ENCODE results near the gene ESYT2.
A peak's percentile ranks its signal among the peaks of the same experiment; 100 is the strongest.

The ESYT2 gene

DNA sequence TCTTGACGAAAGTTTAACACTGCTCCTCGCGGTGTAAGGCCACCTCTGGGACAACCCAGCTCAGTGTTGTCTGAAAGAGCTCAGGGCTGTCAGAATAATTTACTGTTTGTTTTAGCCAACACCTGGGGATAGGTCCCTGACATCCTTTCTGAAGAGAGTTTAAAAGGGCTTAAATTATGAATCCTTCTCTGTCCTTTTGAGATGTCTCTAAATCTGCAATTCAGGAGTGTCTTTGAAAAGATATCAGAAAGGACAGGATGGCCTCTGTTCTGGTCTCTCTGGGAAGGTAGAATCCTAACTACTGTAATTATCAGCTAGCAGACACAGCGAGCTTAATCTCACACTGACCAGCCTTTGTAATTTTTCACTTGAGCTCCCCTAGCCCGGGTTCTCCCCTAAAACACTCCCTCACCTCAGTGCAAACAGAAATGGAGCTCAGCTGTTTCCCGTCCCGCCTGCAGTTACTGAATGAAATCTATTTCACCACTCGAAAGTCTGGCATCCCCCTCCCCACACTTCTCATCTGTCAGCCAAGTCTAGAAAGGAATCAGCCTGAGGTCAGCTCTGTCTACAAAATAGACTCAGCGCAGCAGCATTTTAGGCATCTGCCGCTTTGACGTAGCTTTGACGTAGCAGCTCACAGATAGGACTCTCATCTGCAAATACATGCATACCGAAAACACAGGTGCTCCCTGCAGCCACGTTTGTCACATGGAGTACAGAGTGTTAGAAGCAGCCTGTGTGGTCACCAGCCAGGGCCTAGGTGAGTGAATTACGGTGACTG lies 31.9 kb upstream of the ESYT2 start:
- DNase-seq (ENCODE audit: low read depth), result no peak
- TF ChIP-seq, protein P1, sequence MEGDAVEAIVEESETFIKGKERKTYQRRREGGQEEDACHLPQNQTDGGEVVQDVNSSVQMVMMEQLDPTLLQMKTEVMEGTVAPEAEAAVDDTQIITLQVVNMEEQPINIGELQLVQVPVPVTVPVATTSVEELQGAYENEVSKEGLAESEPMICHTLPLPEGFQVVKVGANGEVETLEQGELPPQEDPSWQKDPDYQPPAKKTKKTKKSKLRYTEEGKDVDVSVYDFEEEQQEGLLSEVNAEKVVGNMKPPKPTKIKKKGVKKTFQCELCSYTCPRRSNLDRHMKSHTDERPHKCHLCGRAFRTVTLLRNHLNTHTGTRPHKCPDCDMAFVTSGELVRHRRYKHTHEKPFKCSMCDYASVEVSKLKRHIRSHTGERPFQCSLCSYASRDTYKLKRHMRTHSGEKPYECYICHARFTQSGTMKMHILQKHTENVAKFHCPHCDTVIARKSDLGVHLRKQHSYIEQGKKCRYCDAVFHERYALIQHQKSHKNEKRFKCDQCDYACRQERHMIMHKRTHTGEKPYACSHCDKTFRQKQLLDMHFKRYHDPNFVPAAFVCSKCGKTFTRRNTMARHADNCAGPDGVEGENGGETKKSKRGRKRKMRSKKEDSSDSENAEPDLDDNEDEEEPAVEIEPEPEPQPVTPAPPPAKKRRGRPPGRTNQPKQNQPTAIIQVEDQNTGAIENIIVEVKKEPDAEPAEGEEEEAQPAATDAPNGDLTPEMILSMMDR (conservative IDR thresholded peaks at IDR 0.05; ENCODE audit: low read length), result no peak
- H3K4me3 ChIP-seq (ENCODE audit: low read length), result no peak overlapping the region

DNA sequence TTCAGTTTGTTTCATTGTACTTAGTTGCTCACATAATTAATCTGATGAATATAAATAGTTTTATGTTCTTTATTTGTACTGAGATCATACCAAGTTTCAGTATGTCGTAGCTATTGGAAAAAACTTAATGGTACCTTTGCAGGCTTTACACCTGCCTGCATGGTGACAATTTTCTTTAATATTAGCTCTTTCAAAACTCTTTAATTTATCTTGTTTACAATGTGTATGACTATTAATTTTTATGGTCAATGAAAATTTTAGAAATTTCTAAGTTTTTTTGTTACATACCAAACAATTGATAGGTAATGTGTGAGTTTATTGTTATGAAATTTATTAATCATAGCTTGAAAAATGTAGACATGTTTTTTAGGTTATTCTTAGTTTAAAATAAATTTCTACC lies 31.1 kb upstream of the ESYT2 start:
- DNase-seq (ENCODE audit: low read depth), result no peak
- H3K4me3 ChIP-seq (ENCODE audit: low read length), result no peak overlapping the region
- TF ChIP-seq, protein P1 (conservative IDR thresholded peaks at IDR 0.05; ENCODE audit: low read length), result no peak

DNA sequence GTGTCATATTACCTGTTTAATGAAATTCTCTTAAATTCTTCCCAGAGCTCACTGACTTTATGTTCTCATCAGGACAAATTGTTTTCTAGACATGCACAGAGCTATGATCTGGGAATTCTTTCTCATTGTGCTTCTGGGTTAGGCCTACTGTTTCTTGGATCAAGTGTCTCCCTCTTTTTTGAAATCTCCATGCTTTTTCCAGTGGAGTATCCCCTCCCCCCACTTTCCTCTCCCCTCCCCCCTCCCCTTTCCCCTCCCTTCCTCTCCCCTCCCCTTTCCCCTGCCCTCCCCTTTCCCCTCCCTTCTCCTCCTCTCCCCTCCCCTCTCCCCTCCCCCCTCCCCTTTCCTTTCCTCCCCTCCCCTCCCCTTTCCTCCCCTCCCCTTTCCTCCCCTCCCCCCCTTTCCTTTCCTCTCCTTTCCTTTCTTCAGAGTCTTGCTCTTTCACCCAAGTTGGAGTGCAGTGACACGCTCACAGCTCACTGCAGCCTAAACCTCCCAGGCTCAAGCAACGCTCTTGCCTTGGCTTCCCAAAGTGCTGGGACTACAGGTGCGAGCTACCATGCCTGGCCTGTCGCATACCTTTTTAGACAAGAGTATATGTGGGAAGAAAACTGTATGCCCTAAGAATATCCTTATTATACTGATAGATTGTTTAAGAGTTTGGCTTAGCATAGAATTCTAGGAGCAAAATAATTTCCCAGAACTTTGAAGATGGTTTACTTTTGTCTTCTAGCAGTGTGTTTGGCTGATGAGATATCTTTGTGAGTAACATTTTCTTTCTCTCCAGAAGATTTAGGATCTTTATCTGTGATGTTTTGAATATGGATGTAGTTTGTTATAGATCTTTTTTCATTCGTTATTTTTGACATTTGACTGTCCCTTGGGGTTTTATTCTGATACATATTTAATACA lies 29.5 kb upstream of the ESYT2 start:
- no peak for DNase-seq (ENCODE audit: low read depth)
- TF ChIP-seq, protein P1 (conservative IDR thresholded peaks at IDR 0.05; ENCODE audit: low read length), result no peak
- H3K4me3 ChIP-seq (ENCODE audit: low read length), result no peak overlapping the region

DNA sequence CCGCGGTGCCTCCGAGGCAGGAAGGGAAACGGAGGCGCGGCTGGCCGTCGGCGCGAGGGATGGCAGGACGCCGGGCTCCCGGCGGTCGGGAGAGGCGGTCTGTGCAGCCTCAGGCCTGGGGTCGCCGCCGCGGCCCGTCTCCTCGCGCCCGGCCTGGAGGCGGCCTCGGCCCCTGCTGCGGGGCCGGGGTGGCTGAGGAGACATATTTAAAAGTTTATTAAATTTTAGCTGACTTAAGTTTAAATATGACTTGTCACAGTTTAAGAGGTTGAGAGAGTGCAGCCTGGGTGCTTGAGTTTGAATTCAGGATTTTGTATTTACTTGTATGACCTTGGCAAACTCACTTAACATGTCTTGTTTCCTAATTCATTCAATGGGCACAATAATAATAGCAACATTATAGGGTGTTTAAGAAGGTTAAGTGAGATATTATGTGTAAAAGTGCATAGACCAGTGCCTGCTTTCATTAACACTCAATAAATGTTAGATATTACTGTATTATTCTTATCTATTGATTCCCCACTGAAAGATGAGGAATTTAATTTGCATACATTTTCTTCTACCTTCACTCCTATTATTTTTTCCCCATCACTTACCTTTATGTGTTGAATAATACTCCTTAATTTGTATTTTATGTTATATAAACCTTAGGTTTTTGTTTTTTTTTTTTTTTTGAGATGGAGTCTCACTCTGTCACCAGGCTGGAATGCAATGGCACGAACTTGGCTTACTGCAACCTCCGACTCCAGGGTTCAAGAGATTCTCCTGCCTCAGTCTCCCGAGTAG lies 27.8 kb upstream of the ESYT2 start:
- DNase-seq (ENCODE audit: low read depth), result no peak
- peak overlapping the region; percentile 82 for H3K4me3 ChIP-seq (ENCODE audit: low read length)
- TF ChIP-seq, protein P1 (conservative IDR thresholded peaks at IDR 0.05; ENCODE audit: low read length), result no peak

DNA sequence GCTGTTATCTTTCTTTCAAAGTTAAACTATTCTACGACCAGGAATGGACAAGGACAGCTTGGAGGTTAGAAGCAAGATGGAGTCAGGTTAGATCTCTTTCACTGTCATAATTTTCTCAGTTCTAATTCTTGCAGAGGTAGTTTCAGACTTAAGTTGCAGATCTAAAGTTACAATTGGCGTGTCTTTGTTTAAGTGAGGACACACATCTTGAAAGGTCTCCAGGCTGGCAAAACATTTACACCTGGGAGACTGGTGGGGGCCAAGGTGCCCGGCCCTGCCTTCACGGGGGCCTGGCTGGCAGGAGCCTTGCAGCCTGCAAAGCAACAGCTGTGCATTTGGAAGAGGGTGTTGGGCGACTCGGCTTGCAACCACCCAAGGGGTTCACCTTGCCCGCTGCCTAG lies 25.4 kb upstream of the ESYT2 start:
- TF ChIP-seq, protein P1 (conservative IDR thresholded peaks at IDR 0.05; ENCODE audit: low read length), result no peak

DNA sequence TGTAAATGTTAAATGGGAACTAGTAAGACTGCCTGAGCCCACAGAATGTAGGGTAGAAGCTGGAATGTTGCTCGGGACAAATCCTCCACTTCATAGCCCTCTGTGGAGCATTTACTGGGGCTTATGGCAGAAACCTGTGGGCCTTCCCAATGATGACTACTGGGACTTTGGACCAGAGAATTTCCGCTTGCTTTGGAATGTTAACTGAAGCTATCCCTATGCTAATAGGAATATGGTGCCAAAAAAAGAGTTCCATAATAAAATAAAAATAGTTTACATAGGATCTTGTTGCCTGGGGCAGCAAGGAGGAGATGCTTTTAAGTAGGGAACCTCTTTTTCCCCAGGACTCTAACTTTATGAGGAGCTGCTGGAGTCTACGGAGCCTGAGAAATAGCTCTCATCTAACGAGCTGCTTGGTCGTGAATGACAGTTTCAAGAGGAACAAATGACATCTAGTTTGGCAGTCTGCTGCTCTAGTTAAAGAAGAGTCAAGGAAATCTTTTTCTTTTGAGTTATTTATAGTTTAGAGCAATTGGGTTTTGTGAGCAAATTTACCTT lies 21.3 kb upstream of the ESYT2 start:
- no peak overlapping the region for H3K4me3 ChIP-seq (ENCODE audit: low read length)
- TF ChIP-seq, protein P1 (conservative IDR thresholded peaks at IDR 0.05; ENCODE audit: low read length), result no peak
- DNase-seq (ENCODE audit: low read depth), result no peak

More for the DNA sequence above, 25.4 kb upstream of the ESYT2 start:
- no peak overlapping the region for H3K4me3 ChIP-seq (ENCODE audit: low read length)
- DNase-seq (ENCODE audit: low read depth), result no peak
